GM19043 (cell line): ENCODE data around the gene EPS8L2.
"Not testable (repeated sequence)": the region's sequence is repeated elsewhere in the genome, so short reads cannot be mapped to it uniquely, and the experiment has no call there.

Experiments
- ATAC-seq: cut with Tn5 transposase; IDR thresholded peaks from one replicate; pipeline ENCODE4 v1.9.1; 2021; ENCODE audit warnings: low read depth; ENCODE audit not compliant: unreplicated experiment

EPS8L2 gene

DNA sequence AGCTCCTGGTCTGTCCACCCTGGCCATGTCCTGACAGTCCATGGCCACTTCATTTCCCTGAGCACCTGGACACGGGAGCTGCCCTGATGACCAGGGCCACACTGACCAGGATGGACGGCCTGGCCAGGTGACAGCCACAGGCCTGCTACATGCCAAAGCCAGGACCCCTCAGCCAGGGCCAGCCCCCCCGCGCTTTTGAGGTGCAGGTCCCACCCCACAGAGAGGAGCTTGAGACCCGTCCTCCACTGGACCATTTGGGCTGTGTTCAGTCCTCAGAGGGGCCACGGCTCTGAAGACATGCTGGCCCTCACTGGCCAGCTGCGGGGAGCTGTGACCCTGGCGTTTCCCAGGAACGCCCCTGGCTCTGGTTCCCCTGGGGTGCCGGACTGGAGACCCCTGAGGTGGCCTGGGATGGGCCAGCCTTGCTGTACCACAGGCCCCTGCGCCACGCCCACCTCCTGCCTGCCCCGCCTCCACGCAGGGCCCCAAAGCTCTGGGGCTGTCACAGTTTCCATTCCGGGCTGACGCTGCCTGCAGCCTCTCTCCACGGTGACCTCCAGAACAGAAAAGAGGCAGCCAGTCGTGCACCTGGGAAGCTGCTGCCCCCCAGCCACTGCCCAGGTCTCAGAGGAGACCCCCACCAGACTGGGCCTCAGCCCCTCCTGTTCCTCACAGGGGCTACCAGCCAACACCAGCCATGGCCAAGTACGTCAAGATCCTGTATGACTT lies 18.2 kb downstream of the EPS8L2 start:
- ATAC-seq: no peak

DNA sequence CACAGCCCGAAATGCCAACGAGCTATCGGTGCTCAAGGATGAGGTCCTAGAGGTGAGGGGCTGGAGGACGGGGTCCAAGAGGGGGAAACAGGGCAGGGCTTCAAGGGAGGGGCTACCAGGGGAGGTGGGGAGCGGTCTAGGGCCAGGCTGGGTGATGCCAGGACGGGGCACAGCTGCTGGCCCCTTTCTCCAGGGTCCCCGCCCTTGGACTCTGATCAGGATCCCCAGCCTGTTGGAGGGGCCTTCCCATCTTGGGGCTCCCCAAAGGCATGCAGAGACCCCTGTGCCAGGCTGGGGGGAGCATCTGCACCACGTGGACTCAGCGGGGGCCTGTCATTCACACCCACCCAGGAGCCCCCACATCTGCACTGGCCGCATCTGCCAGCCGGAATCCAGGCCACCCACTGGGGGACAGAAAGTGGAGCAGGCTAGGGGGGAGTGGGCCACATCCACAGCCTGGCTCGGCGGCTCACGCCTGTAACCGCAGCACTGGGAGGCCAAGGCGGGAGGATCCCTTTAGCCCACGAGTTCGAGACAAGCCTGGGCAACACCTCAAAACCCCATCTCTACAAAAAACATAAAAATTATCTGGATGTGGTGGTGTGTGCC lies 18.9 kb downstream of the EPS8L2 start:
- no peak for ATAC-seq

DNA sequence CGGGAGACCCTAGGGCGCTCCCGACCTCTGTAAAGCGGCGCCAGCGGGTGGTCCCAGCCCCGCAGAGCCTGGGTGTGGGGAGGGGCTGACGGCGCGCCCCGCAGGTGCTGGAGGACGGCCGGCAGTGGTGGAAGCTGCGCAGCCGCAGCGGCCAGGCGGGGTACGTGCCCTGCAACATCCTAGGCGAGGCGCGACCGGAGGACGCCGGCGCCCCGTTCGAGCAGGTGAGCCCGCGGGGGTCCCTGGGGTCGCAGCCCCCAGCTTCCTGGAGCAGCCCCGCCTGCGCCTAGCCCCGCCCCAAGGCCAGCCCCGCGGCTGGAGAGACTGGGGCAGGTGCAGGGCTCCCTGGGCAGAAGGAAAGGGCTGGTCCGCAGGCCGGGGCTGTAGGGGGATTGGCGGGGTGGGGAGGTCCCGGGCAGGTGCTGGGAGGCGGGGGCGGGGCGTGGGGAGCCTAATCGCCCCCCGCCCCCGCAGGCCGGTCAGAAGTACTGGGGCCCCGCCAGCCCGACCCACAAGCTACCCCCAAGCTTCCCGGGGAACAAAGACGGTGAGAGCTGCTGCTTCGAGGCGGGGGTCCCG lies 19.7 kb downstream of the EPS8L2 start:
- ATAC-seq: no peak

DNA sequence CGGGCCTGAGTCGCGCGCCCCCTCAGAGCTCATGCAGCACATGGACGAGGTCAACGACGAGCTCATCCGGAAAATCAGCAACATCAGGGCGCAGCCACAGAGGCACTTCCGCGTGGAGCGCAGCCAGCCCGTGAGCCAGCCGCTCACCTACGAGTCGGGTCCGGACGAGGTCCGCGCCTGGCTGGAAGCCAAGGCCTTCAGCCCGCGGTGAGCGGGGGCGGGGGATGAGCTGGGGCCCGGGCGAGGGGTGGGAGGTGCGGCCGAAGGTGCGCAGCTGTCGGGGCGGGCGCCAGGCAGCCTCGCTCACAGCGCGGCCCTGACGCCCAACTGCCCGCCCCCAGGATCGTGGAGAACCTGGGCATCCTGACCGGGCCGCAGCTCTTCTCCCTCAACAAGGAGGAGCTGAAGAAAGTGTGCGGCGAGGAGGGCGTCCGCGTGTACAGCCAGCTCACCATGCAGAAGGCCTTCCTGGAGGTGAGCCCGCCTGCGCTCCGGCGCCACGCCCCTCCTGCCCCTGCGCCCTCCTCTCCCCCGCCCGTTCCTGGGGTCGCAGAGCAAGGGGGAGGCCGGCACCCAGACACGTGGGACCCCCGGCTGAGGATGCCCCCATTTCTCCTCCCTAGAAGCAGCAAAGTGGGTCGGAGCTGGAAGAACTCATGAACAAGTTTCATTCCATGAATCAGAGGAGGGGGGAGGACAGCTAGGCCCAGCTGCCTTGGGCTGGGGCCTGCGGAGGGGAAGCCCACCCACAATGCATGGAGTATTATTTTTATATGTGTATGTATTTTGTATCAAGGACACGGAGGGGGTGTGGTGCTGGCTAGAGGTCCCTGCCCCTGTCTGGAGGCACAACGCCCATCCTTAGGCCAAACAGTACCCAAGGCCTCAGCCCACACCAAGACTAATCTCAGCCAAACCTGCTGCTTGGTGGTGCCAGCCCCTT lies 20.5 kb downstream of the EPS8L2 start:
- ATAC-seq: no peak

DNA sequence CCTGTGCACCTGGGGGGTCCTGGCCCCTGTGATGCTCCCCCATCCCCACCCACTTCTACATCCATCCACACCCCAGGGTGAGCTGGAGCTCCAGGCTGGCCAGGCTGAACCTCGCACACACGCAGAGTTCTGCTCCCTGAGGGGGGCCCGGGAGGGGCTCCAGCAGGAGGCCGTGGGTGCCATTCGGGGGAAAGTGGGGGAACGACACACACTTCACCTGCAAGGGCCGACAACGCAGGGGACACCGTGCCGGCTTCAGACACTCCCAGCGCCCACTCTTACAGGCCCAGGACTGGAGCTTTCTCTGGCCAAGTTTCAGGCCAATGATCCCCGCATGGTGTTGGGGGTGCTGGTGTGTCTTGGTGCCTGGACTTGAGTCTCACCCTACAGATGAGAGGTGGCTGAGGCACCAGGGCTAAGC lies 21.3 kb downstream of the EPS8L2 start:
- no peak for ATAC-seq

DNA sequence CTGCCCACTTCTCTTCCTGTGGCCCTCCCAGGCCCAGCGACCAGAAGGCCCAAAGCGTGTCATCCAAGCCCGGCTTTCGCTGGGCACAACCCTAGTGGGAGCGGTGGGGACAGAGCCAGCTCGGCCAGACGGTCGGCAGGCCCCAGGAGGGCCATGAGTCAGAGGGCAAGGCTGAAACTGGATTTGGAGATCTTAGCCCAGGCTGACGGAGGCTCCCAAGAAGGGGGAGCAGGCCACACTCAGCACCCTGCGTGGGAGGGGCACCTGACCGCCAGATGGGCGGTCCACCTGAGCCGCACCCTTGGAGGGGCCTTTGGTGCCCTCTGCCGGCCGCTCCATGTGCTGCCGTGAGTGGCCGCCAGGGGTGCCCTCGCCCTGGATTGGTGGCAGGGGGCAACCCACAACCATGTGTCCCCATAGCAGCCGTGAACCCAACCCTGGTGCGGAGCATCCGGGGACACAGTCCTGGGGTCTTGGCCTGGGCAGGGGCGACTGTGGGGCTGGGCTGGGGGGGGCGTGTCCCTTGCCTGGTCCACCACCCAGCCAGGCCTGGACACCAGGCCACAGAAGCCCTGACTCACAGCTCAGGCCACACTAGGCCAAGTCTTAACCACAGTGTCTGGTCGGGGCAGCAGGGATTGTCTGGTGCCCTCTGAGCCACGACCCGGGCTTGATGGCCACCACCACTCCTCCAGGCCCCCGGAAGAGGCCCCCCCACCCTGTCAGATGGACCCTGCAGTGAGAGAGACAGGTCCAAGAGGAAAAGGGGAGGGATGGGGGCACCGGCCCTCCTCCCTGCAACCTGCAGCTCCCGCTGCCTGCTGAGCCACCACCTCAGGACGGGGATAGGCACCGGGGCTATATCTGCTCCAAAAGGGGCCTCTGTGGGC lies 22.1 kb downstream of the EPS8L2 start:
- no peak for ATAC-seq

DNA sequence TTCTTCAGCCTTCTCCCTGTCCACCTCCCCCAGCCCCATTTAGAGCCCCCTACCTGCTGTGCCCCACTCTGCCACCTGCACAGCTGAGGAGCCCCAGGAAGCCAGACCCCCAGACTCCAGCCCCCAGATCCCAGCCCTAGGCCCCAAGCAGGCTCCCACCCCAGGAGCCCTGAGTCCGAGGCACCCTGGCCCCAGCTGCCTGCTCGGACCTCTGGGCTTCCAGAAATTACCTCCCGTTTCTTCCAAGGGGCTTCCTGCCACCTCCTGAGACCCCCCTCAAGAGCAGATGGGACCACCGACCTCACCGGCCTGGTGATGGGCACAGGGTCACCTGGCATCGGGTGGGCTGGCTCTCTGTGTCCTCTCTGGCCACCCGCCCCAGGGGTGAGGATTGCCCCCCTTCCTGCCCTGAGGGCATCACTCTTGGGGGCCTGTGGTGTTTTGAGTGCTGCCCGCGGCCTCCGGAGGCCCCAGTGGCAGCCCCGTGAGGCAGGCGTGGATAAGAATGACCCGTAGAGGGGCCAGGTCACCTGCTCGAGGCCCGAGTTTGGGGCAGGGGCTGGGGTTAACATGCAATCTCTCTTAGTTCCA lies 23.0 kb downstream of the EPS8L2 start:
- ATAC-seq: no peak

DNA sequence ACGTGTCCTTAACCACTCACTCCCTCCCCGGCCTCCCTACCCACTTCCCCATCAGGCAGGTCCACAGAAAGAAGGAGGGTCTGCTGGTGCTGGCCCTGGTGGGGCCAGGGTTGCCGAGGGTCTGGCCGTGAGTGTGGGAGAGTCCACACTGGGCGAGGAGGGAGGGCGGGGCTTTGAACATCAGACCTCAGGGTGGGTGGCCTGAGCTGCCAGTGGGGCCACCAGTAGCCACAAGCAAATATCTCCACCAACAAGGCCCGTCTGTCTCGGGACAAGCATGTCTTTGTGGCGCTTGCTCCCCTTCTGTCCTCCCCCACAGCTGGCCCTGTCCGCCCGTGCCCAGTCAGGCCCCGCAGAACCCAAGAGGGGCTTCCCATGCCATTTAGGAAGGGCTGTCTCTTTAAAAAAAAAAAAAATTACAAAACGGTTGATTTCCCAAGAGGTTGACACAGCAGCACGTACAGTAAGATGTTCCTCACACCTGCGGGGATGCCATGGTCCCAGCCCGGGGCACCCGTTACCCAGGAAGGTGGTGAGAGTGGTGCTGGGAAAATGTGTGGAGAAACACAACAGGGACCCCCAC lies 23.6 kb downstream of the EPS8L2 start:
- ATAC-seq: no peak

DNA sequence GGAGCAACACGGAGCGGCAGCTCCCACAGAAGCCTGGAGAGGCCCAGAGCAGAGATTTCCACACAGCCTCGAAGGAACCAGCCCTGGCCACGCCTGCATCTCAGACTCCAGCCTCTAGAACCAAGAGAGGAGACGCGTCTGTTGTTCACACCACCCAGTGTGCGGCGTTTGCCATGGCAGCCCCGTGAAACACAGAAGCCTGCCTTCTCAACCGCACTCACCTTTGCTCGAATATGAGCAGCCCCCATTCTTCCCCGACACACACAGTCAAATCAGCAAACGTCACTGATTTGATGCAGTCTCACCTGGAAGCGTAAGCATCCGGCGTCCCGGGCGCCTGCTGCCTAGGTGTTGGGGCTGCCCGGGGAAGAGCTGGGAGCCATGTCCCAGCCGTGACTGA lies 27.0 kb downstream of the EPS8L2 start:
- ATAC-seq: no peak

DNA sequence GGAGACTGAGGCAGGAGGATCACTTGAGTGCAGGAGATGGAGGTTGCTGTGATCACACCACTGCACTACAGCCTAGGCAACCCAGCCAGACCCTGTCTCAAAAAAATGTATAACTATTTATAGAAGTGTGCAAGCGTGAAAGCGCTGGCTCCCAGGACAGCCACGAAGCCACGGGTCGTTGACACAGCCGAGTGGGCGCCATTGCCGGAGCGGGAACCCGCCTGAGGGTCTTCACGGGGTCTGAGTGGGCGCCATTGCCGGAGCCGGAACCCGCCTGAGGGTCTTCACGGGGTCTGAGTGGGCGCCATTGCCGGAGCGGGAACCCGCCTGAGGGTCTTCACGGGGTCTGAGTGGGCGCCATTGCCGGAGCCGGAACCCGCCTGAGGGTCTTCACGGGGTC lies 28.5 kb downstream of the EPS8L2 start:
- not testable (repeated sequence) for ATAC-seq

DNA sequence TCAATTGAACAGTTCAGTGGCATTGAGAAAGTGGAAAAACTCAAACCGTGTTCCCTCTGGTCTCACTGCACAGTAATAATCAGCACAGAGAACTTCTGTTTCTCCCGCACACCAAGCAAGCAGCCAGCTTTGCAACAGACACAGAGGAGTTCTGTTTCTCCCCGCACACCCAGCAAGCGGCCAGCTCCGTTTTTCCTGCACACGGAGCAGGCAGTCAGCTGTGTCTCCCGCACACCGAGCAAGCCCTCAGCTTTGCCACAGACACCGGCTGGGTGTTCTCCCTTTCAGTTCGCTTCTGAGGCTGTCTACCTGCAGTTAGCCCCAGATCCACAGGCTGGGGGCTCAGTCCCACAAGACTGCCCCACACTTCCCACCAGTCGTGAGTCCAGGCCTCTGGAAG lies 31.3 kb downstream of the EPS8L2 start:
- no peak for ATAC-seq

DNA sequence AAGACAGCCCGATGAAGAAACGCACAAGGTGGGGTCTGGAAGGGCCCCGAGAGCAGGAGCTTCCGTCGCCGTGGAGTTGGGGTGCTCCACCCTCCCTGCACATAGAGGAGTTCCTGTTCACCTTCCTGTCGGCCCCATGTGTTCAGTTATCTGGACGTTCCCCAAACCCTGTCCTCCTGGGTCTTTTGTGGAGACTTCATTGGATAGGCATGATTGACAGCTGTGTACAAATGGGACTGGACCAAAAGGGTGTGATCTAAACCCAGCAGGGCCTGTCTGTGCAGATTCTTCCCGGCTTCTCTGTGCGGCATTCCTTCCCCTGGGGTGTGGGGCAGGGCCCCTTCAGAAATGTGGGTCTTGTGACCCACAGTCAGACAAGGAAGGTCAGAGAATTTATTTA lies 31.9 kb downstream of the EPS8L2 start:
- ATAC-seq: not testable (repeated sequence)

DNA sequence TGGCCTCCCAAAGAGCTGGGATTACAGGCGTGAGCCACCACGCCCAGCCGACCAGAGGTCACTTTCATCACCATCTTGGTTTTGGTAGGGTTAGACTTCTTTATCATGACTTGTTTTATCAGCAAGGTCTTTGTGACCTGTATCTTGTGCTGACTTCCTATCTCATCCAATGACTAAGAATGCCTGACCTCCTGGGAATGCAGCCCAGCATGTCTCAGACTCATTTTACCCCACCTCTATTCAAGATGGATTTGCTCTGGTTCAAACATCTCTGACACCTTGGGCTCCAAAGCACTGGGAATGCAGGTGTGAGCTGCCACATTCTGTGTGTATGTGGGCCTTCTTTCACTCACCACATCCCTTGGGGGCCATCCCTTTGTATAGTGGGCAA lies 36.1 kb downstream of the EPS8L2 start:
- ATAC-seq: no peak

DNA sequence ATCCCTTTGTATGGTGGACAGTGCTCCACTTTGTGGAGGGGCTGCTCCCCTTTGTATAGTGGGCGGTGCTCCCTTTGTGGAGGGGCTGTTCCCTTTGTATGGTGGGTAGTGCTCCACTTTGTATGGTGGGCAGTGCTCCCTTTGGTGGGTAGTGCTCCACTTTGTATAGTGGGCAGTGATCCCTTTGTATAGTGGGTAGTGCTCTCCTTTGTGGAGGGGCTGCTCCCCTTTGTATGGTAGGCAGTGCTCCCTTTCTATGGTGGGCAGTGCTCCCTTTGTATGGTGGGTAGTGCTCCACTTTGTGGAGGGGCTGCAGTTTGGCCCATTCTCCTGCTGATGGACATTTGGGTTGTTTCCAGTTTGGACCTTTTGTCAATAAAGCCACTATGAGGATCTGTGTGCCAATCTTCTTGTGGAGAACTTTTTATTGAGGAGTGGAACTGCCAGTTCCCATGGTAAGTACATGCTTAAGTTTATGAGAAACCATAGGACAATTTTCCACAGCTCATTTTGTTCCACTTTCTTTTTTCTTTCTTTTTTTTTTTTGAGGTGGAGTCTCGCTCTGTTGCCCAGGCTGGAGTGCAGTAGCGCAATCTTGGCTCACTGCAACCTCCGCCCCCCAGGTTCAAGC lies 36.7 kb downstream of the EPS8L2 start:
- ATAC-seq: no peak

DNA sequence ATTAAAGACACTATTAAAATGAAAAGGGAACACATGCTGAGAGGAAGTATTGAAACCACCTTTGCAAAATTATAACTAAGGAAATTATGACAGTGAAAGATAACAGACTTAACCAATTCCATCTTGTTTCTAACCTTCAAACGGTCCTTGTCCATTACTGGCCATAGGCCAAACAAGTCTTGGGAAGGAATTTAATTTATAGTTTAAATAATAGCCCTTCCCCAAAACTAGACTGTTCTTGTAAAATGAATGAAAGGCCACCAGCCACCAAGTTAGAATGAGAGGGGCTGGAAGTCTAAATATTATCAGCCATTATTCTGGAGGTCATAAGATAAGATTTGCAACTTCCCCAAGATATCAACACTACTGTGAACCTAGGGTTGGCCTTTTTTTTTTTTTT lies 39.4 kb downstream of the EPS8L2 start:
- no peak for ATAC-seq

DNA sequence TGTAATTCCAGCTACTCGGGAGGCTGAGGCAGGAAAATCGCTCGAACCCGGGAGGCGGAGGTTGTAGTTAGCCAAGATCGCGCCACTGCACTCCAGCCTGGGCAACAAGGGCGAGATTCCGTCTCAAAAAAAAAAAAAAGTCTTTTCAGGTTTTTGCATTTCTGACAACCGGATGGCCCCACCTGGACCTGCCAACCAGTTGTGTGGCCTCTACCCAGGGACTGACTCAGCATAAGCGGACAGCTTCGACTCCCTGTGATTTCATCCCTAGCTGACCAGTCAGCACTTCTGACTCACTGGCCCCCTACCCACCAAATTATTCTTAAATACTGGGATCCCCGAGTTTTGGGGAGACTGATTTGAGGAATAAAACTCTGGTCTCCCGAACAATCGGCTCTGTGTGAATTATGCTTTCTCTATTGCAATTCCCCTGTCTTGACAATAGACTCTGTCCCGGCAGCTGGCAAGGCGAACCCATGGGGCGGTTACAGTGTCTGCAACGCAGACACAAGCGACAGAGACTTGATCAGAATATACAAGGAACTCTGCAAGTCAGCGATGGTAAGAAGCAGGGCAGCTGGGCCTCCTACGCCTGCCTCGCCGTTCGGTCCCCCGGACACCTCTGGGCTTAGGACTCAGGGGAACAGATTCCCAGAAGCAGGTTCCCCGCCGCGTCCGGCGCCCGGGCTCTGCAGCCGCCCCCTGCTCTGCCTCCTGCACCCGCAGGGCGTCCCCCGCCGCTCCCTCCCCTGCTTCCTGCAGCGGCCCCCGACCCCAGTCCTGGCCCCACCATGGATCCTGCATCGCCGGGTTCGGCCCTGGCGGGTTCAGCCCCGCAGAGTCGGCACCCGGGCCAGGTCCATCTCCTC lies 40.5 kb downstream of the EPS8L2 start:
- peak; percentile 27 for ATAC-seq

DNA sequence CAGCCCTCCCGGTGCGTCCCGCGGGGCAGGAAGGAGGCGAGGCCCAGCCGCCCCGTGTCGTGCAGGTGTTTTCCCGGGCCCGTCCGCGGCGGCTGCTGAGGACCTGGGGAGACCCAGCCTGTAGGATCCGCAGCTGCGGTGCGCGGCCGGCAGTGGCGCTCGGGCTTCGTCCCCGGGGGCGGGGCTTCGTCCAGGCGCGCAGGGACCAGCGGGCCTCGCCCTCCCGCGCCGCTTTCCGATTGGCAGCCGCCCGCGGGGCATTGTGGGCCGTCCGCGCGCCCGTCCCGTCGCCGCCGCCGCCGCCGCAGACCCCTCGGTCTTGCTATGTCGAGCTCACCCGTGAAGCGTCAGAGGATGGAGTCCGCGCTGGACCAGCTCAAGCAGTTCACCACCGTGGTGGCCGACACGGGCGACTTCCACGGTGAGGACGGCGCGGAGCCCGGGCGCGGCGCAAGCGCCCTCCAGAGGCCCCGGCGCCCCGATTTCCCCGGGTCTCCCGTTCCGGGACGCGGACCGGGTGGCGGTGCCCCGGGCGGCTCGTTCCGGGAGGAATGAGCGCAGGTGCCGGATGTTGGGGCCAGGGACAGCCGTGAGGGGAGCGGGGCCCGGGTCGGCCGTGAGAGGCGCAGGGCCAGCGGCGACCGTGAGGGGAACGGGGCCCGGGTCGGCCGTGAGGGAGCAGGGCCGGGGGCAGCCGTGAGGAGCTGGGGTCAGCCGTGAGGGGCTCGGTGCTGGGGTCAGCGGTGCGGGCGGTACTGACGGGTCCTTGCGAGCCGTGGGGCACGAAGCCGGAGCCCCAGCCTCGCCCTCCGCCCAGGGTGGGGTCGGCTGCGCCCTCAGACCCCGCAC lies 41.4 kb downstream of the EPS8L2 start, which contains the start of gene TALDO1:
TSS of gene TALDO1 (plus strand) at position 307 of the 849 bp plus-strand sequence. CDS start at position 325, 18 bp downstream.
- peak; percentile 83 for ATAC-seq
